Endothelial cell of umbilical vein (primary cell): ENCODE data around the gene KRR1. TPM values are rescaled to one million over a fixed set of nuclear protein-coding genes. Genes with fewer than 3 reads are reported as not detected.

Experiments used
- BruUV-seq: library from RNA; stranded (reverse); fragments of 400-500 nt; replicated peaks from 2 replicates; lab custom pipeline; 2021; lab: Mats Ljungman, UMichigan
- CTCF ChIA-PET: fragments of 300-600, 350-600 bp; sonication (Branson Sonifier 250); formaldehyde crosslinking; loops from one replicate; lab custom pipeline; 2021; ENCODE audit warnings: antibody characterized with exemption, inconsistent platforms; lab: Charles Lee
- POLR2A ChIA-PET: fragments of 300-600, 350-600 bp; sonication (Branson Sonifier 250); formaldehyde crosslinking; loops from one replicate; lab custom pipeline; 2021; ENCODE audit warnings: antibody characterized with exemption, inconsistent platforms; lab: Charles Lee
- DNase-seq: peaks from one replicate; pipeline ENCODE4 v3.0.0-alpha.2; 2011; ENCODE audit warnings: low read depth, low spot score
- FAIRE-seq: peaks from 2 replicates; lab custom pipeline; 2011; peaks lifted over from hg19 to GRCh38; lab: Jason Lieb, UNC
- H2AFZ ChIP-seq: 2 replicates; pipeline ENCODE4 v1.6.0; 2012; ENCODE audit warnings: low read depth, low read length, control low read depth, inconsistent platforms
- H3K27ac ChIP-seq: 2 replicates; pipeline ENCODE4 v1.5.1; 2011; ENCODE audit warnings: low read depth, mild to moderate bottlenecking, control low read depth, low read length, moderate library complexity; ENCODE audit not compliant: insufficient read depth
- H3K27me3 ChIP-seq, 2 experiments: 2 replicates each; pipeline versions ENCODE4 v1.6.0 to v1.6.1; 2011; ENCODE audit warnings: low read length in 2 of 2, mixed read lengths in 1 of 2; ENCODE audit not compliant: control insufficient read depth in 2 of 2, insufficient read depth in 2 of 2
- H3K36me3 ChIP-seq, 2 experiments: 2 replicates in 1 of 2; 3 replicates in 1 of 2; pipeline ENCODE4 v1.5.1; 2011; ENCODE audit warnings: low read length in 2 of 2, mild to moderate bottlenecking in 1 of 2, moderate library complexity in 1 of 2; ENCODE audit not compliant: control insufficient read depth in 2 of 2, insufficient read depth in 2 of 2; ENCODE audit errors: extremely low read depth in 1 of 2
- H3K4me1 ChIP-seq: 3 replicates; pipeline ENCODE4 v1.5.1; 2011; ENCODE audit warnings: mild to moderate bottlenecking, low read length; ENCODE audit not compliant: control insufficient read depth, insufficient read depth; ENCODE audit errors: extremely low read depth
- H3K4me2 ChIP-seq: 2 replicates; pipeline ENCODE4 v1.6.1; 2011; ENCODE audit warnings: low read length, control low read depth, mixed read lengths; ENCODE audit not compliant: insufficient read depth
- H3K4me3 ChIP-seq, 3 experiments: fragments of 200-600 bp in 1 of 3; sonication (generic), shearing (Covaris generic) in 1 of 3; replicated peaks in 1 of 3; 2 replicates each; pipeline ENCODE4 v1.5.1; 2011 to 2016; ENCODE audit warnings: control low read depth in 3 of 3, low read length in 3 of 3, mild to moderate bottlenecking in 2 of 3, inconsistent platforms in 1 of 3, low read depth in 1 of 3, moderate library complexity in 1 of 3; ENCODE audit not compliant: insufficient read depth in 1 of 3
- H3K79me2 ChIP-seq: 2 replicates; pipeline ENCODE4 v1.6.0; 2012; ENCODE audit warnings: low read length, inconsistent platforms; ENCODE audit not compliant: control insufficient read depth, insufficient read depth
- H3K9ac ChIP-seq: replicated peaks from 2 replicates; pipeline ENCODE3; 2011; ENCODE audit warnings: low read length, control low read depth; ENCODE audit not compliant: insufficient read depth; ENCODE audit errors: extremely low read depth
- H3K9me1 ChIP-seq: replicated peaks from 3 replicates; pipeline ENCODE4 v1.6.0; 2011; ENCODE audit warnings: mild to moderate bottlenecking, low read length; ENCODE audit not compliant: control insufficient read depth, insufficient read depth; ENCODE audit errors: extremely low read depth
- H3K9me3 ChIP-seq: replicated peaks from 2 replicates; pipeline ENCODE4 v1.5.1; 2012; ENCODE audit warnings: low read length, inconsistent platforms; ENCODE audit not compliant: control insufficient read depth, insufficient read depth
- H4K20me1 ChIP-seq: replicated peaks from 2 replicates; pipeline ENCODE3; 2011; ENCODE audit warnings: mild to moderate bottlenecking, low read length; ENCODE audit not compliant: control insufficient read depth, insufficient read depth; ENCODE audit errors: extremely low read depth
- CTCF ChIP-seq, 2 donors: IDR thresholded peaks; 1 replicate in 1 of 2; 2 replicates in 1 of 2; pipeline ENCODE4 v1.5.1; 2011; ENCODE audit warnings: low read length in 2 of 2, mild to moderate bottlenecking in 2 of 2, moderate library complexity in 2 of 2, control low read depth in 1 of 2, inconsistent platforms in 1 of 2, low read depth in 1 of 2; ENCODE audit not compliant: insufficient read depth in 1 of 2; ENCODE audit errors: extremely low read depth in 1 of 2
- EZH2 ChIP-seq: IDR thresholded peaks from 2 replicates; pipeline ENCODE4 v1.6.1; 2012; ENCODE audit warnings: borderline replicate concordance, low read depth, mild to moderate bottlenecking, moderate library complexity, low read length, inconsistent platforms; ENCODE audit not compliant: severe bottlenecking
- FOS ChIP-seq: IDR thresholded peaks from 2 replicates; pipeline ENCODE4 v1.6.1; 2011; ENCODE audit warnings: mild to moderate bottlenecking, low read length, moderate library complexity, borderline replicate concordance; ENCODE audit not compliant: insufficient read depth
- GATA2 ChIP-seq: IDR thresholded peaks from 2 replicates; pipeline ENCODE4 v1.7.0; 2011; ENCODE audit warnings: low read depth, mild to moderate bottlenecking, moderate library complexity, mixed read lengths, low read length; ENCODE audit not compliant: insufficient read length, insufficient read depth
- JUN ChIP-seq: IDR thresholded peaks from 2 replicates; pipeline ENCODE4 v1.6.1; 2011; ENCODE audit warnings: borderline replicate concordance, low read depth; ENCODE audit not compliant: insufficient read length, insufficient read depth
- MYC ChIP-seq: IDR thresholded peaks from one replicate; pipeline ENCODE4 v1.6.1; 2011; ENCODE audit warnings: mild to moderate bottlenecking, low read depth, low read length
- POLR2A ChIP-seq: IDR thresholded peaks from 2 replicates; pipeline ENCODE4 v1.6.1; 2012; ENCODE audit warnings: low read depth, mild to moderate bottlenecking, control low read depth, low read length
- POLR2AphosphoS5 ChIP-seq: IDR thresholded peaks from 2 replicates; pipeline ENCODE4 v1.6.1; 2012; ENCODE audit warnings: low read depth, mild to moderate bottlenecking, control low read depth, low read length, moderate library complexity; ENCODE audit not compliant: insufficient read depth
- dilution Hi-C: fragments of 300-500 bp; cut with MboI; formaldehyde crosslinking; loops from one replicate; pipeline ENCODE4 v1.15.0; 2019; ENCODE audit warnings: low sequenced_read_pairs; ENCODE audit not compliant: extremely low pct_ligation_motif_present
- intact Hi-C: fragments of 100-400 bp; cut with micrococcal nuclease; formaldehyde crosslinking; loops from one replicate; pipeline ENCODE4 v1.10.0; 2022
- polyA plus RNA-seq, 4 experiments: library from polyadenylated mRNA; depleted of rRNA in 3 of 4; stranded (reverse) in 3 of 4; unstranded in 1 of 4; fragments of >200 nt; gene quantifications; 2 replicates each; pipeline versions ENCODE4 v1.2.1 to v1.2.3, GENCODE V29; 2011 to 2012; ENCODE audit warnings: missing spikeins in 1 of 4
- total RNA-seq: library from RNA; stranded (reverse); gene quantifications from 2 replicates; pipeline ENCODE4 v1.2.3, GENCODE V29; 2021
- TF ChIP-seq, protein P1 (sequence below): IDR thresholded peaks from 2 replicates; pipeline ENCODE4 v1.6.1; 2011; ENCODE audit not compliant: insufficient read depth, insufficient read length

KRR1 gene
- total and polyA plus RNA-seq, 2 donors (not counting 3 experiments of a cell fraction or from before 2014, with no cell fraction given) = 5.9 to 49.3 TPM

GRCh38 chr12:75509621-75510020 is 1.8 kb downstream of the KRR1 start:
- ChIA-PET POLR2A (interaction anchor here (0.7 kb wide), 1 partner anchor 26 kb away, joined by 3 read pairs; no protein-coding TSS in a partner anchor), CTCF (interaction anchor here (2.6 kb wide), 1 partner anchor 527 kb away, joined by 7 read pairs; no protein-coding TSS in a partner anchor)
- Histone ChIP-seq H2AFZ (no peak overlapping the region), H3K27ac (no peak overlapping the region), H3K27me3 (no peaks in the 10 kb centered on the region), H4K20me1 (no peaks in the 10 kb centered on the region), H3K36me3 (peaks cover 0 to 11% of the 10 kb centered on the region in 2 experiments), H3K9me1 (no peaks in the 10 kb centered on the region), H3K79me2 (peaks cover 42% of the 10 kb centered on the region), H3K9me3 (no peaks in the 10 kb centered on the region), H3K9ac (no peak overlapping the region), H3K4me2 (peak overlapping the region; percentile 94), H3K4me1 (peaks cover 12% of the 10 kb centered on the region), H3K4me3 (no peak overlapping the region)
- FAIRE-seq (no peak), DNase-seq (no peak)
- dilution Hi-C loops = loop anchor here (25.0 kb wide), 1 partner anchor 528 kb away; the partner anchor contains the start of gene PHLDA1
- no TSS peak for BruUV-seq
- TF ChIP-seq POLR2AphosphoS5 (no peak), MYC (no peak), CTCF (IDR thresholded peaks at IDR 0.05; ENCODE audit: extremely low read depth in 1 of 2, insufficient read depth in 1 of 2, low read depth in 1 of 2, low read length in 2 of 2) (no peak), POLR2A (no peak), JUN (no peak), FOS (no peak), EZH2 (no peak), GATA2 (no peak)
- TF ChIP-seq, protein P1, sequence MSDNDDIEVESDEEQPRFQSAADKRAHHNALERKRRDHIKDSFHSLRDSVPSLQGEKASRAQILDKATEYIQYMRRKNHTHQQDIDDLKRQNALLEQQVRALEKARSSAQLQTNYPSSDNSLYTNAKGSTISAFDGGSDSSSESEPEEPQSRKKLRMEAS = no peak
- intact Hi-C loops = loop anchor here (2.0 to 5.0 kb wide), 5 partner anchors 21 to 948 kb away; partner anchors contain the start of genes BBS10 and GLIPR1L2
